ENCODE results near the gene TSHZ2.

Gene TSHZ2

GRCh38 chr20:53281557-53282117, 309.5 kb downstream of the TSHZ2 start:
- no peak for TF ChIP-seq TAF1 (IDR thresholded peaks at IDR 0.05; ENCODE audit: borderline replicate concordance, insufficient read depth, low read length)
- TF ChIP-seq REST (IDR thresholded peaks at IDR 0.05; ENCODE audit: insufficient read depth in 1 of 2, low read depth in 2 of 2, low read length in 2 of 2): no peak
- TF ChIP-seq POLR2AphosphoS5 (IDR thresholded peaks at IDR 0.05; ENCODE audit: low read depth, low read length): no peak
- TF ChIP-seq SIN3A (IDR thresholded peaks at IDR 0.05; ENCODE audit: borderline replicate concordance, insufficient read depth, low read length): no peak
- no peak for TF ChIP-seq FOXP2 (optimal IDR thresholded peaks at IDR 0.05; ENCODE audit: borderline replicate concordance, extremely low read depth, extremely low read length, insufficient read depth)

GRCh38 chr20:53282217-53282955, 310.2 kb downstream of the TSHZ2 start:
- TF ChIP-seq TAF1 (IDR thresholded peaks at IDR 0.05; ENCODE audit: borderline replicate concordance, insufficient read depth, low read length): no peak
- no peak for TF ChIP-seq FOXP2 (optimal IDR thresholded peaks at IDR 0.05; ENCODE audit: borderline replicate concordance, extremely low read depth, extremely low read length, insufficient read depth)
- no peak for TF ChIP-seq REST (IDR thresholded peaks at IDR 0.05; ENCODE audit: insufficient read depth in 1 of 2, low read depth in 2 of 2, low read length in 2 of 2)
- TF ChIP-seq SIN3A (IDR thresholded peaks at IDR 0.05; ENCODE audit: borderline replicate concordance, insufficient read depth, low read length): no peak
- no peak for TF ChIP-seq POLR2AphosphoS5 (IDR thresholded peaks at IDR 0.05; ENCODE audit: low read depth, low read length)

- TF ChIP-seq POLR2AphosphoS5 (IDR thresholded peaks at IDR 0.05; ENCODE audit: low read depth, low read length) (no peak), REST (IDR thresholded peaks at IDR 0.05; ENCODE audit: insufficient read depth in 1 of 2, low read depth in 2 of 2, low read length in 2 of 2) (no peak), SIN3A (IDR thresholded peaks at IDR 0.05; ENCODE audit: borderline replicate concordance, insufficient read depth, low read length) (no peak), FOXP2 (optimal IDR thresholded peaks at IDR 0.05; ENCODE audit: borderline replicate concordance, extremely low read depth, extremely low read length, insufficient read depth) (no peak), TAF1 (IDR thresholded peaks at IDR 0.05; ENCODE audit: borderline replicate concordance, insufficient read depth, low read length) (no peak)
Measured at GRCh38 chr20:53283011-53283410, 310.9 kb downstream of the TSHZ2 start.

GRCh38 chr20:53283597-53283996, 311.4 kb downstream of the TSHZ2 start:
- no peak for TF ChIP-seq FOXP2 (optimal IDR thresholded peaks at IDR 0.05; ENCODE audit: borderline replicate concordance, extremely low read depth, extremely low read length, insufficient read depth)
- no peak for TF ChIP-seq POLR2AphosphoS5 (IDR thresholded peaks at IDR 0.05; ENCODE audit: low read depth, low read length)
- TF ChIP-seq REST (IDR thresholded peaks at IDR 0.05; ENCODE audit: insufficient read depth in 1 of 2, low read depth in 2 of 2, low read length in 2 of 2): no peak
- no peak for TF ChIP-seq TAF1 (IDR thresholded peaks at IDR 0.05; ENCODE audit: borderline replicate concordance, insufficient read depth, low read length)
- no peak for TF ChIP-seq SIN3A (IDR thresholded peaks at IDR 0.05; ENCODE audit: borderline replicate concordance, insufficient read depth, low read length)

Measured in PFSK-1 (cell line).